ENCODE measurements around the gene APMAP. TPM values are rescaled to one million over a fixed set of nuclear protein-coding genes. Genes with fewer than 3 reads are reported as not detected.

APMAP gene
- total RNA-seq, 2 experiments from 2014 or later, result 46.9 to 50.9 TPM

GRCh38 chr20:24965065-24965919, 27.3 kb downstream of the APMAP start:
- intact Hi-C loops (cut with micrococcal nuclease), result no loop called here
- H3K27ac Mint-ChIP-seq, result peak overlapping the region; percentile 25
- peaks cover 20% of the 10 kb centered on the region for H3K4me1 Mint-ChIP-seq (ENCODE audit: low read depth)
- H3K36me3 Mint-ChIP-seq (ENCODE audit: low read depth), result peaks cover 42% of the 10 kb centered on the region
- CTCF ChIA-PET, result interaction anchor here (0.8 to 1.0 kb wide), 2 partner anchors 10 to 35 kb away, joined by 3 read pairs; no protein-coding TSS in a partner anchor
- H3K4me3 Mint-ChIP-seq, result no peak overlapping the region
- H3K9me3 Mint-ChIP-seq, result no peaks in the 10 kb centered on the region
- no peak for DNase-seq
- no peaks in the 10 kb centered on the region for H3K27me3 Mint-ChIP-seq (ENCODE audit: low read depth)

- no peaks in the 10 kb centered on the region for H3K27me3 Mint-ChIP-seq (ENCODE audit: low read depth)
- H3K36me3 Mint-ChIP-seq (ENCODE audit: low read depth), result peaks cover 37% of the 10 kb centered on the region
- DNase-seq, result no peak
- peaks cover 20% of the 10 kb centered on the region for H3K4me1 Mint-ChIP-seq (ENCODE audit: low read depth)
- intact Hi-C loops (cut with micrococcal nuclease), result no loop called here
- H3K27ac Mint-ChIP-seq, result no peak overlapping the region
- CTCF ChIA-PET, result interaction anchor here (0.8 to 1.0 kb wide), 2 partner anchors 10 to 34 kb away, joined by 3 read pairs; no protein-coding TSS in a partner anchor
- no peak overlapping the region for H3K4me3 Mint-ChIP-seq
- no peaks in the 10 kb centered on the region for H3K9me3 Mint-ChIP-seq
Observed at GRCh38 chr20:24964506-24964840, 28.1 kb downstream of the APMAP start.

- Mint-ChIP-seq H3K27ac (no peak overlapping the region), H3K4me3 (no peak overlapping the region), H3K9me3 (no peaks in the 10 kb centered on the region), H3K4me1 (ENCODE audit: low read depth) (peaks cover 20% of the 10 kb centered on the region), H3K27me3 (ENCODE audit: low read depth) (no peaks in the 10 kb centered on the region), H3K36me3 (ENCODE audit: low read depth) (peaks cover 38% of the 10 kb centered on the region)
- intact Hi-C loops (cut with micrococcal nuclease), result no loop called here
- no peak for DNase-seq
- CTCF ChIA-PET, result interaction anchor here (0.7 to 1.0 kb wide), 2 partner anchors 9 kb away, joined by 3 read pairs; no protein-coding TSS in a partner anchor
Observed at GRCh38 chr20:24963672-24964505, 28.7 kb downstream of the APMAP start.

- CTCF ChIA-PET, result no interaction called here
- no peaks in the 10 kb centered on the region for H3K9me3 Mint-ChIP-seq
- no peaks in the 10 kb centered on the region for H3K27me3 Mint-ChIP-seq (ENCODE audit: low read depth)
- H3K27ac Mint-ChIP-seq, result no peak overlapping the region
- no peak for DNase-seq
- intact Hi-C loops (cut with micrococcal nuclease), result no loop called here
- H3K36me3 Mint-ChIP-seq (ENCODE audit: low read depth), result peaks cover 34% of the 10 kb centered on the region
- H3K4me3 Mint-ChIP-seq, result no peak overlapping the region
- peaks cover 20% of the 10 kb centered on the region for H3K4me1 Mint-ChIP-seq (ENCODE audit: low read depth)
Observed at GRCh38 chr20:24962510-24962909, 30.0 kb downstream of the APMAP start.

GRCh38 chr20:24962182-24962492, 30.4 kb downstream of the APMAP start:
- peaks cover 20% of the 10 kb centered on the region for H3K4me1 Mint-ChIP-seq (ENCODE audit: low read depth)
- H3K36me3 Mint-ChIP-seq (ENCODE audit: low read depth), result peaks cover 30% of the 10 kb centered on the region
- intact Hi-C loops (cut with micrococcal nuclease), result no loop called here
- CTCF ChIA-PET, result no interaction called here
- no peak overlapping the region for H3K4me3 Mint-ChIP-seq
- H3K27me3 Mint-ChIP-seq (ENCODE audit: low read depth), result no peaks in the 10 kb centered on the region
- no peak for DNase-seq
- no peak overlapping the region for H3K27ac Mint-ChIP-seq
- no peaks in the 10 kb centered on the region for H3K9me3 Mint-ChIP-seq

GRCh38 chr20:24961384-24962181, 31.0 kb downstream of the APMAP start:
- intact Hi-C loops (cut with micrococcal nuclease), result no loop called here

GRCh38 chr20:24960861-24961260, 31.7 kb downstream of the APMAP start:
- CTCF ChIA-PET, result interaction anchor here (0.8 to 1.1 kb wide), 2 partner anchors 29 to 108 kb away, joined by 3 read pairs; no protein-coding TSS in a partner anchor
- DNase-seq, result no peak

More at GRCh38 chr20:24961384-24962181, 31.0 kb downstream of the APMAP start:
- DNase-seq, result no peak
- peaks cover 32% of the 10 kb centered on the region for H3K36me3 Mint-ChIP-seq (ENCODE audit: low read depth)
- H3K9me3 Mint-ChIP-seq, result no peaks in the 10 kb centered on the region
- no peaks in the 10 kb centered on the region for H3K27me3 Mint-ChIP-seq (ENCODE audit: low read depth)
- H3K4me3 Mint-ChIP-seq, result no peak overlapping the region
- peak overlapping the region; percentile 75 for H3K27ac Mint-ChIP-seq
- CTCF ChIA-PET, result interaction anchor here (0.8 to 1.1 kb wide), 2 partner anchors 29 to 108 kb away, joined by 3 read pairs; no protein-coding TSS in a partner anchor
- H3K4me1 Mint-ChIP-seq (ENCODE audit: low read depth), result peaks cover 20% of the 10 kb centered on the region

GRCh38 chr20:24960302-24960801, 32.2 kb downstream of the APMAP start:
- peaks cover 32% of the 10 kb centered on the region for H3K36me3 Mint-ChIP-seq (ENCODE audit: low read depth)
- no peaks in the 10 kb centered on the region for H3K27me3 Mint-ChIP-seq (ENCODE audit: low read depth)
- intact Hi-C loops (cut with micrococcal nuclease), result no loop called here
- H3K4me1 Mint-ChIP-seq (ENCODE audit: low read depth), result peaks cover 26% of the 10 kb centered on the region
- H3K4me3 Mint-ChIP-seq, result no peak overlapping the region
- peak overlapping the region; percentile 75 for H3K27ac Mint-ChIP-seq
- no peaks in the 10 kb centered on the region for H3K9me3 Mint-ChIP-seq
- CTCF ChIA-PET, result interaction anchor here (1.1 kb wide), 1 partner anchor 107 kb away, joined by 3 read pairs; no protein-coding TSS in a partner anchor
- DNase-seq, result no peak

More at GRCh38 chr20:24960861-24961260, 31.7 kb downstream of the APMAP start:
- peak overlapping the region; percentile 75 for H3K27ac Mint-ChIP-seq
- H3K36me3 Mint-ChIP-seq (ENCODE audit: low read depth), result peaks cover 35% of the 10 kb centered on the region
- no peak overlapping the region for H3K4me3 Mint-ChIP-seq
- no peaks in the 10 kb centered on the region for H3K27me3 Mint-ChIP-seq (ENCODE audit: low read depth)
- no peaks in the 10 kb centered on the region for H3K9me3 Mint-ChIP-seq
- peaks cover 23% of the 10 kb centered on the region for H3K4me1 Mint-ChIP-seq (ENCODE audit: low read depth)
- intact Hi-C loops (cut with micrococcal nuclease), result no loop called here

GRCh38 chr20:24959591-24960301, 32.8 kb downstream of the APMAP start:
- no peaks in the 10 kb centered on the region for H3K27me3 Mint-ChIP-seq (ENCODE audit: low read depth)
- CTCF ChIA-PET, result interaction anchor here (0.6 kb wide), 1 partner anchor 360 kb away, joined by 3 read pairs; no protein-coding TSS in a partner anchor
- no peaks in the 10 kb centered on the region for H3K9me3 Mint-ChIP-seq
- intact Hi-C loops (cut with micrococcal nuclease), result no loop called here
- DNase-seq, result no peak
- peaks cover 26% of the 10 kb centered on the region for H3K4me1 Mint-ChIP-seq (ENCODE audit: low read depth)
- H3K4me3 Mint-ChIP-seq, result no peak overlapping the region
- no peak overlapping the region for H3K27ac Mint-ChIP-seq
- H3K36me3 Mint-ChIP-seq (ENCODE audit: low read depth), result peaks cover 29% of the 10 kb centered on the region

- H3K27ac Mint-ChIP-seq, result no peak overlapping the region
- intact Hi-C loops (cut with micrococcal nuclease), result no loop called here
- CTCF ChIA-PET, result interaction anchor here (0.9 kb wide), 1 partner anchor 28 kb away, joined by 4 read pairs; no protein-coding TSS in a partner anchor
- DNase-seq, result no peak
- H3K4me1 Mint-ChIP-seq (ENCODE audit: low read depth), result peaks cover 28% of the 10 kb centered on the region
- H3K36me3 Mint-ChIP-seq (ENCODE audit: low read depth), result peaks cover 29% of the 10 kb centered on the region
- no peak overlapping the region for H3K4me3 Mint-ChIP-seq
- no peaks in the 10 kb centered on the region for H3K27me3 Mint-ChIP-seq (ENCODE audit: low read depth)
- no peaks in the 10 kb centered on the region for H3K9me3 Mint-ChIP-seq
Observed at GRCh38 chr20:24958506-24959385, 33.8 kb downstream of the APMAP start.
